Measurements from ENCODE around the gene MYO5B. TPM values are rescaled to one million over a fixed set of nuclear protein-coding genes. Genes with fewer than 3 reads are reported as not detected.
A peak's percentile ranks its signal among the peaks of the same experiment; 100 is the strongest.

The MYO5B gene
- total RNA-seq, 2 experiments from 2014 or later: 0.78 TPM; not detected in 1

GRCh38 chr18:50195689-50196088 lies 742 bp upstream of the MYO5B start:
- H3K4me1 Mint-ChIP-seq: peaks cover 5% of the 10 kb centered on the region
- H3K36me3 Mint-ChIP-seq: peaks cover 2% of the 10 kb centered on the region
- H3K27me3 Mint-ChIP-seq: peaks cover 88% of the 10 kb centered on the region
- no peaks in the 10 kb centered on the region for H3K9me3 Mint-ChIP-seq
- DNase-seq: no peak
- H3K4me3 Mint-ChIP-seq: no peak overlapping the region
- H3K27ac Mint-ChIP-seq: no peak overlapping the region

- Mint-ChIP-seq H3K36me3 (no peaks in the 10 kb centered on the region), H3K4me3 (peak overlapping the region; percentile 7), H3K27me3 (peaks cover 81% of the 10 kb centered on the region), H3K4me1 (peaks cover 17% of the 10 kb centered on the region), H3K9me3 (no peaks in the 10 kb centered on the region), H3K27ac (no peak overlapping the region)
- no peak for DNase-seq
Measured at GRCh38 chr18:50193796-50194630, 934 bp downstream of the MYO5B start.

DNA sequence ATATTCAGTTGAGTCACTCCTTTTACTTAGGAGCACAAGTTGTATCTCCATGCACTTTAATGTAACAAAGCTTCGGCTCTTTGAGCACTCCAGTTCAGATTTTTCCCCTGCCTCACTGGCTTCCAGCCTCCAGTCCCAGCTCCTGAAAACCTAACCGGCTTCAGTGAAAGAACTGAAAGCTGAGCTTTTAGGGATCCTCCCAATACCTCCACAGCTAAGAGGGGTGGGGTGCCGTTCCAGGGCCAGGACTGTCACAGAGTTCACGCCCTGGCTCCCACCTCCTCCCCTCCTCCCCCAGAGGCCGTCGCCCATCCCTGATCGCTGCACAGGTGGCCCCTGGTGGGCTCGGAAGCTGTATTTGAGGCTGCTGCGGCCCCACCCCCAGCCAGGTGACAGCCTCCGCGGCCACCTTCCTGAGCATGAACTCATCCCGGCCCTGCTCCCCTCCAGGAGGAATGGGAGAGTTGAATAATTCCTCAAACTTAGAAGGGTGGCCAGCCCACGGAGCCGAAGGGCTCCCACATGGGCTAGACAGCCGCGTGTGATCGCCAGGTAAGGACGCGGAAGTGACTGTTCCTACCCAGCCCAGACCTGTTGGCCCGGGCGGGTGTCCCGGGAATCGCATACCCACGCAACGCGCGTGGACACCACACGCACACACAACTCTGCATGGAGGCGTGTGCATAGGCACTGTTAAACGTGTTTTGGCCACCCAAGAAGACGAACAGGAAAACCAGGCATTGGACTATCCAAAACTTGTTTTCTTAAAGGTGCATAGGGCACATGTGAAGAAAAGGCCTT lies 1.8 kb downstream of the MYO5B start:
- Mint-ChIP-seq H3K4me1 (peaks cover 18% of the 10 kb centered on the region), H3K4me3 (peak overlapping the region; percentile 26), H3K9me3 (no peaks in the 10 kb centered on the region), H3K27ac (no peak overlapping the region), H3K27me3 (peaks cover 77% of the 10 kb centered on the region), H3K36me3 (no peaks in the 10 kb centered on the region)
- no peak for DNase-seq

- peaks cover 18% of the 10 kb centered on the region for H3K4me1 Mint-ChIP-seq
- H3K4me3 Mint-ChIP-seq: no peak overlapping the region
- H3K27ac Mint-ChIP-seq: no peak overlapping the region
- H3K36me3 Mint-ChIP-seq: no peaks in the 10 kb centered on the region
- no peak for DNase-seq
- H3K27me3 Mint-ChIP-seq: peaks cover 57% of the 10 kb centered on the region
- no peaks in the 10 kb centered on the region for H3K9me3 Mint-ChIP-seq
Measured at GRCh38 chr18:50190926-50191325, 4.0 kb downstream of the MYO5B start.

- DNase-seq: no peak
- H3K27ac Mint-ChIP-seq: no peak overlapping the region
- H3K4me1 Mint-ChIP-seq: peaks cover 18% of the 10 kb centered on the region
- H3K27me3 Mint-ChIP-seq: peaks cover 51% of the 10 kb centered on the region
- no peak overlapping the region for H3K4me3 Mint-ChIP-seq
- no peaks in the 10 kb centered on the region for H3K36me3 Mint-ChIP-seq
- H3K9me3 Mint-ChIP-seq: no peaks in the 10 kb centered on the region
Measured at GRCh38 chr18:50190236-50190635, 4.7 kb downstream of the MYO5B start.

- no peak overlapping the region for H3K4me3 Mint-ChIP-seq
- no peak for DNase-seq
- H3K27me3 Mint-ChIP-seq: peaks cover 56% of the 10 kb centered on the region
- peaks cover 18% of the 10 kb centered on the region for H3K4me1 Mint-ChIP-seq
- no peaks in the 10 kb centered on the region for H3K36me3 Mint-ChIP-seq
- no peaks in the 10 kb centered on the region for H3K9me3 Mint-ChIP-seq
- no peak overlapping the region for H3K27ac Mint-ChIP-seq
Measured at GRCh38 chr18:50189160-50189559, 5.8 kb downstream of the MYO5B start.

DNA sequence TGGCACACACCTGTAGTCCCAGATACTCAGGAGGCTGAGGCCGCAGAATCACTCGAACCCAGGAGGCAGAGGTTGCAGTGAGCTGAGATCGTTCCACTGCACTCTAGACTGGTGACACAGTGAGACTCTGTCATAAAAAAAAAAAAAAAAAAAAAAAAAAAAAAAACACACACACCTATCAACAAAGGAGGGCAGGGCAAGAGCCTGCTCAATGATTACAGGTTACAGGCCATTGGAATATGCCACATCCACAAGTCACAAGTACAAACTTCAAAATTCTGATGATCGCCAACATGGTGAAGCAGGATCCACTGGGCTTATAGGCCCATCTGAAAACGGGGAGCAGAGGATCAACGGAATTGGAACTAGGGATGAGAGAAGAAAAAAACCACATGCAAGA lies 6.3 kb downstream of the MYO5B start:
- no peak overlapping the region for H3K4me3 Mint-ChIP-seq
- no peaks in the 10 kb centered on the region for H3K36me3 Mint-ChIP-seq
- no peak overlapping the region for H3K27ac Mint-ChIP-seq
- H3K9me3 Mint-ChIP-seq: no peaks in the 10 kb centered on the region
- DNase-seq: no peak
- peaks cover 14% of the 10 kb centered on the region for H3K4me1 Mint-ChIP-seq
- peaks cover 55% of the 10 kb centered on the region for H3K27me3 Mint-ChIP-seq

DNA sequence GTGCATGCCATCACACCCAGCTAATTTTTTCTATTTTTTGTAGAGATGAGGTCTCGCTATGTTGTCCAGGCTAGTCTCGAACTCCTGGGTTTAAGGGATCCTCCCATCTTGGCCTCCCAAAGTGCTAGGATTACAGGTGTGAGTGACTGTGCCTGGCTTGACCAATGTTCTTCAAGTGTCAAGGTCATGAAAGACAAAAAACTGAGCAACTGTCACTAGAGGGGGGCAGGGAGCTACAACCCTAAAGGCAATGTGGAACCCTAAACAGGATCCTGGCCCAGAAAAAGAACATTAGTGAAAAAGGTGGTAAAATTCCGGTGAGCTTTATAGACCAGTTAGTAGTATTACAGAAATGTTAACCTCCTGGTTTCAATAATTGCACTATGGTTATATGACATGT lies 7.3 kb downstream of the MYO5B start:
- Mint-ChIP-seq H3K4me3 (no peak overlapping the region), H3K36me3 (no peaks in the 10 kb centered on the region), H3K27me3 (peaks cover 45% of the 10 kb centered on the region), H3K4me1 (peaks cover 12% of the 10 kb centered on the region), H3K9me3 (no peaks in the 10 kb centered on the region), H3K27ac (no peak overlapping the region)
- no peak for DNase-seq

GRCh38 chr18:50186385-50186784 lies 8.6 kb downstream of the MYO5B start:
- Mint-ChIP-seq H3K4me3 (no peak overlapping the region), H3K27me3 (peaks cover 36% of the 10 kb centered on the region), H3K36me3 (no peaks in the 10 kb centered on the region), H3K27ac (no peak overlapping the region), H3K4me1 (peaks cover 12% of the 10 kb centered on the region), H3K9me3 (no peaks in the 10 kb centered on the region)
- no peak for DNase-seq

DNA sequence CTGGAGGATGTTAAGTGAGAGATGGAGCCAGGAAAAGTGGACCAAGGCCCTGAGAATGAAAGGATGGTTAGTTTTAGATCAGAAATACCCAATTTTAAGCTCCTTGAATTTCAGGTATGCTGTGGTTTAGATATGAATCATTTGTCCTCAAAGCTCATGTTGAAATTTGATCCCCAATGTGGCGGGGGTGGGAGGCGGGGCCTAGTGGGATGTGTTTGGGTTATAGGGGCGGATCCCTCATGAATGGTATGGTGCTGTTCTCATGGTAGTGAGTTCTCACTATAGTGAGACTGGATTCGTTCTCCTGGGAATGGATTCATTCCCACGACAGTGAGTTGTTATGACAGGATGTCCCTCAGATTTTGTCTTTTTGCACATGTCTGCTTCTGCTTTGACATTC lies 11.4 kb downstream of the MYO5B start:
- Mint-ChIP-seq H3K27ac (no peak overlapping the region), H3K9me3 (no peaks in the 10 kb centered on the region), H3K36me3 (no peaks in the 10 kb centered on the region), H3K4me3 (no peak overlapping the region), H3K4me1 (no peaks in the 10 kb centered on the region), H3K27me3 (peaks cover 15% of the 10 kb centered on the region)
- no peak for DNase-seq

- DNase-seq: no peak
- Mint-ChIP-seq H3K4me3 (no peak overlapping the region), H3K9me3 (no peaks in the 10 kb centered on the region), H3K4me1 (no peaks in the 10 kb centered on the region), H3K36me3 (no peaks in the 10 kb centered on the region), H3K27me3 (peaks cover 20% of the 10 kb centered on the region), H3K27ac (no peak overlapping the region)
Measured at GRCh38 chr18:50182511-50182910, 12.4 kb downstream of the MYO5B start.

GRCh38 chr18:50181590-50181989 lies 13.4 kb downstream of the MYO5B start:
- Mint-ChIP-seq H3K9me3 (no peaks in the 10 kb centered on the region), H3K36me3 (no peaks in the 10 kb centered on the region), H3K4me1 (no peaks in the 10 kb centered on the region), H3K27me3 (peaks cover 21% of the 10 kb centered on the region), H3K27ac (no peak overlapping the region), H3K4me3 (no peak overlapping the region)
- no peak for DNase-seq

GRCh38 chr18:50179465-50179864 lies 15.5 kb downstream of the MYO5B start:
- H3K4me1 Mint-ChIP-seq: no peaks in the 10 kb centered on the region

GRCh38 chr18:50177294-50177992 lies 17.5 kb downstream of the MYO5B start:
- Mint-ChIP-seq H3K9me3 (peaks cover 1% of the 10 kb centered on the region), H3K27ac (no peak overlapping the region), H3K27me3 (peaks cover 23% of the 10 kb centered on the region), H3K4me1 (no peaks in the 10 kb centered on the region), H3K4me3 (no peak overlapping the region), H3K36me3 (no peaks in the 10 kb centered on the region)
- DNase-seq: no peak

More at GRCh38 chr18:50179465-50179864, 15.5 kb downstream of the MYO5B start:
- H3K27ac Mint-ChIP-seq: no peak overlapping the region
- H3K9me3 Mint-ChIP-seq: no peaks in the 10 kb centered on the region
- no peak overlapping the region for H3K4me3 Mint-ChIP-seq
- H3K27me3 Mint-ChIP-seq: peaks cover 27% of the 10 kb centered on the region
- DNase-seq: no peak
- H3K36me3 Mint-ChIP-seq: no peaks in the 10 kb centered on the region

- no peak overlapping the region for H3K27ac Mint-ChIP-seq
- peaks cover 19% of the 10 kb centered on the region for H3K27me3 Mint-ChIP-seq
- H3K36me3 Mint-ChIP-seq: no peaks in the 10 kb centered on the region
Measured at GRCh38 chr18:50172367-50172766, 22.6 kb downstream of the MYO5B start.

More at GRCh38 chr18:50172367-50172766, 22.6 kb downstream of the MYO5B start:
- H3K4me1 Mint-ChIP-seq: no peaks in the 10 kb centered on the region
- H3K9me3 Mint-ChIP-seq: peaks cover 1% of the 10 kb centered on the region
- DNase-seq: no peak
- H3K4me3 Mint-ChIP-seq: no peak overlapping the region

All from activated naive CD8-positive, alpha-beta T cell treated with anti-CD3 and anti-CD28 coated beads for 36 hours (primary cell).